HG02678 (cell line): Measurements from ENCODE around the gene GPR157.

ENCODE experiments used
- ATAC-seq: cut with Tn5 transposase; IDR thresholded peaks from one replicate; pipeline ENCODE4 v1.9.1; 2021; ENCODE audit warnings: mild to moderate bottlenecking, moderate library complexity; ENCODE audit not compliant: unreplicated experiment

GPR157 gene

DNA sequence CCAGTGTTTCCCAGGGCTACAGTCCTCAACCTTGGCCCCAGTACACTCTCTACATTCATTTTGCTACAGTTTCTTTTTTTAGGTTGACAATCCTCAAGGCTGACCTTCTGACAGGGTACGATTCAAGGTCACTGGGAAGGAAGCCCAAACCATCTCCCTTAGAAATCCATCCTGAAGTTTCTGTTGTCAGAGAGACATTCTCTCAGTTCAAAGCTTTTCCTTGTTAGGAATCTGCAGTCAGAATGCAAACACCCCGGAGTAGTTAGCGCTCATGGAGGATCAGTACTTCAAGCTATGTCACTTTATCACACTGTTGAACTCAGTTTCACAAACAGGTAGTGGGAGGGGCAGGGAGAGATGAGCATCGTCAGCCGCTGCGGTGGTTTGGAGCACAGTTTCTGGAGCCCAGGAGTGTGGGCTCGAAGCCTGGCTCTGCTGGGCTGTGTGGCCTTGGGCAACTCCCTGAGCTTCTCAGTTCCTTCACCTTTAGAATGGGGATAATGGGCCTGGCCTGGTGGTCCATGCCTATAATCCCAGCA lies 63.6 kb downstream of the GPR157 start:
- no peak for ATAC-seq

GRCh38 chr1:9062846-9063245 lies 66.1 kb downstream of the GPR157 start:
- ATAC-seq: no peak

DNA sequence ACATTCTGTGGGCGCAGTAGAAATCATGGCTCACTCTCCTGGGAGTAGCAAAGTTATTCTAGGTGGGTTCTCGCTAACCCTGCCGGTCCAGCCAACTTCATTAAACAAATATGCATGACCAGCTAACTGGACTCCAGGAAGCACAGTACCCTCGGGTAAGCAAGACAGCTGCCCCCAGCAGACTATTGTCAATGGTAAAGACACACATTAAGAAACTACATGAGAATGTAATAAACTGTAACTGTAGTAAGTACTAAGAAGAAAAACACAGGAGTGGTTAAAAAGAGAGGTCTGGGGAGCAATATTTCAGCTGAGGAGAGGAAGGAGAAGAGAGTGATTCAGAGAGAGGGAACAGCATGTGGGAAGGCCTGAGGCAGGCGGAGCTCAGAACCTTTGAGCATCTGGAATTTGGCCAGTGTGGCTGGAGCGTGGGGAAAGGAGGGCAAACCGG lies 66.9 kb downstream of the GPR157 start:
- ATAC-seq: no peak

- no peak for ATAC-seq
Observed at GRCh38 chr1:9061252-9061960, 67.5 kb downstream of the GPR157 start.

- no peak for ATAC-seq
Observed at GRCh38 chr1:9059891-9060744, 68.8 kb downstream of the GPR157 start.

GRCh38 chr1:9058465-9058864 lies 70.4 kb downstream of the GPR157 start:
- no peak for ATAC-seq

GRCh38 chr1:9057851-9058250 lies 71.1 kb downstream of the GPR157 start:
- no peak for ATAC-seq

GRCh38 chr1:9052272-9053049 lies 76.4 kb downstream of the GPR157 start:
- ATAC-seq: no peak

DNA sequence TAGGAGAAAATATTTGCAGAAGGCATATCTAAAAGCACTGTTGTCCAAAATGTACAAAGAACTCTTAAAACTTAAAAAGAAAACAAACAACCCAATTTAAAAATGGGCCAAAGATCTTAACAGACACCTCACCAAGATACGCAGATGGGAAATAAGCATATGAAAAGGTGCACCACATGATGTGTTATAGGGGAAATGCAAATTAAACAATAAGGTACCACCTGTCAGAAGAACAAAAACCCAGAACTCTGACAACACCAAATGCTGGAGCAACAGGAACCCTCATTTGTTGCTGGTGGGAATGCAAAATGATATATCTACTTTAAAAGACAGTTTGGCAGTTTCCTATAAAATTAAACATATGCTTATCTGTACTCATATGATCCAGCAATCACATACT lies 77.5 kb downstream of the GPR157 start:
- no peak for ATAC-seq

DNA sequence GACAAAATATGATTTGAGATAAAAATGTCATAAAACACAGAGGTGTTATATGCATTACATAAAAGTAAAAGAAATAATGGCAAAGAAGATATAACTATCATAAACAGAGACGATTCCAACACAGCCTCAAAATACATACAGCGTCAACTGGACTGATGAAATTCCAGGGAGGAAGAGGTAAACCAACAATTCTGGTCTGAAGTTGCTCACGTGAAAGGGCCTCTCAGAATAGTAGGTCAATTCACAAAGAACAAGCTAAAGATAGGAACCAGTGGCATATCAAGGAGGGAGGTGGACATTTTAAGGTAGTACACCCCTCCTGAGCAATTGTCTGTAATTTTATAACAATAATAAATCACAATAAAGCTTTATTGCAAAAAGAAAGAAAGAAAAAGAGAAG lies 78.1 kb downstream of the GPR157 start:
- no peak for ATAC-seq
